HEK293 (cell line): Measurements from ENCODE around the gene CDK11A.

Experiments used
- CTCF ChIA-PET: fragments of 350-600 bp; formaldehyde crosslinking; extraction: SDS; loops from one replicate; lab custom pipeline; 2021; ENCODE audit warnings: antibody characterized with exemption; lab: Yijun Ruan, JAX
- POLR2A ChIA-PET: fragments of 300-600 bp; formaldehyde crosslinking; extraction: SDS; loops from one replicate; lab custom pipeline; 2020; ENCODE audit warnings: antibody characterized with exemption, inconsistent platforms; lab: Yijun Ruan, JAX
- H3K27ac ChIP-seq: fragments of 200-500 bp; sonication (Bioruptor generic); 2 replicates; pipeline ENCODE4 v1.5.1; 2014; ENCODE audit warnings: low read depth, low read length, control low read depth, inconsistent platforms; ENCODE audit errors: extremely low read depth
- H3K36me3 ChIP-seq, 2 experiments: fragments of 200-500 bp in 1 of 2; sonication (Bioruptor generic) in 1 of 2; 1 replicate in 1 of 2; 2 replicates in 1 of 2; pipeline ENCODE4 v1.5.1; 2014 to 2017; ENCODE audit warnings: inconsistent platforms in 2 of 2, low read length in 2 of 2; ENCODE audit not compliant: control insufficient read depth in 2 of 2, insufficient read depth in 1 of 2
- H3K4me1 ChIP-seq: fragments of 200-500 bp; sonication (Bioruptor generic); 2 replicates; pipeline ENCODE4 v1.5.1; 2014; ENCODE audit warnings: mild to moderate bottlenecking, low read length, inconsistent platforms; ENCODE audit not compliant: control insufficient read depth, insufficient read depth
- H3K4me3 ChIP-seq: 2 replicates; pipeline ENCODE4 v1.5.1; 2011; ENCODE audit warnings: low read depth, mild to moderate bottlenecking, control low read depth, low read length, moderate library complexity
- H3K9me3 ChIP-seq: fragments of 200-500 bp; sonication (Bioruptor generic); 2 replicates; pipeline ENCODE4 v1.5.1; 2014; ENCODE audit warnings: low read depth, low read length, inconsistent platforms; ENCODE audit not compliant: control insufficient read depth, insufficient read depth
- EGR2 ChIP-seq: fragments of 450-650 bp; formaldehyde crosslinking; IDR thresholded peaks from 2 replicates; pipeline ENCODE4 v1.5.1; 2016; ENCODE audit warnings: low read depth, missing biosample characterization, missing genetic modification characterization
- FEZF1 ChIP-seq: fragments of 450-650 bp; formaldehyde crosslinking; IDR thresholded peaks from 2 replicates; pipeline ENCODE4 v1.5.1; 2016; ENCODE audit warnings: missing biosample characterization, missing genetic modification characterization
- HOXC10 ChIP-seq: sonication (generic); formaldehyde crosslinking; IDR thresholded peaks from 2 replicates; pipeline ENCODE4 v1.8.1; 2023; ENCODE audit warnings: mild to moderate bottlenecking, missing genetic modification reagents
- IKZF3 ChIP-seq: fragments of 450-650 bp; IDR thresholded peaks from 2 replicates; pipeline ENCODE4 v1.5.0; 2018; ENCODE audit warnings: missing biosample characterization, mild to moderate bottlenecking, missing genetic modification characterization, moderate library complexity
- SCRT2 ChIP-seq: fragments of 450-650 bp; formaldehyde crosslinking; IDR thresholded peaks from 2 replicates; pipeline ENCODE4 v1.5.1; 2016; ENCODE audit warnings: missing biosample characterization, missing genetic modification characterization
- ZBTB1 ChIP-seq: fragments of 450-650 bp; formaldehyde crosslinking; IDR thresholded peaks from 2 replicates; pipeline ENCODE4 v1.5.1; 2016; ENCODE audit warnings: missing biosample characterization, missing genetic modification characterization
- ZFHX2 ChIP-seq: fragments of 450-650 bp; formaldehyde crosslinking; conservative IDR thresholded peaks from 2 replicates; pipeline ENCODE4 v1.5.1; 2016; ENCODE audit warnings: missing biosample characterization, missing genetic modification characterization
- ZNF112 ChIP-seq: fragments of 450-650 bp; formaldehyde crosslinking; IDR thresholded peaks from 2 replicates; pipeline ENCODE4 v1.5.0; 2017; ENCODE audit warnings: missing biosample characterization, missing genetic modification characterization
- ZNF146 ChIP-seq: fragments of 450-650 bp; formaldehyde crosslinking; IDR thresholded peaks from 2 replicates; pipeline ENCODE4 v1.5.1; 2016; ENCODE audit warnings: missing biosample characterization, missing genetic modification characterization
- ZNF175 ChIP-seq: fragments of 450-650 bp; formaldehyde crosslinking; IDR thresholded peaks from 2 replicates; pipeline ENCODE4 v1.5.1; 2016; ENCODE audit warnings: missing biosample characterization, missing genetic modification characterization
- ZNF202 ChIP-seq: fragments of 450-650 bp; formaldehyde crosslinking; IDR thresholded peaks from 2 replicates; pipeline ENCODE4 v1.5.1; 2016; ENCODE audit warnings: missing biosample characterization, missing genetic modification characterization, borderline replicate concordance
- ZNF239 ChIP-seq: fragments of 450-650 bp; formaldehyde crosslinking; IDR thresholded peaks from 2 replicates; pipeline ENCODE4 v1.5.1; 2016; ENCODE audit warnings: missing biosample characterization, missing genetic modification characterization
- ZNF274 ChIP-seq, 2 experiments: fragments of 200-500 bp in 1 of 2; fragments of 450-650 bp in 1 of 2; sonication (Bioruptor generic) in 1 of 2; formaldehyde crosslinking in 1 of 2; IDR thresholded peaks; 2 replicates each; pipeline versions ENCODE4 v1.5.1 to v1.6.1; 2014 to 2016; ENCODE audit warnings: borderline replicate concordance in 1 of 2, inconsistent platforms in 1 of 2, low read length in 1 of 2, missing biosample characterization in 1 of 2, missing genetic modification characterization in 1 of 2
- ZNF404 ChIP-seq: fragments of 450-650 bp; formaldehyde crosslinking; IDR thresholded peaks from 2 replicates; pipeline ENCODE4 v1.5.1; 2017; ENCODE audit warnings: missing biosample characterization, missing genetic modification characterization
- ZNF610 ChIP-seq: fragments of 450-650 bp; formaldehyde crosslinking; IDR thresholded peaks from 2 replicates; pipeline ENCODE4 v1.5.1; 2016; ENCODE audit warnings: missing biosample characterization, missing genetic modification characterization, borderline replicate concordance
- ZNF629 ChIP-seq: fragments of 450-650 bp; formaldehyde crosslinking; IDR thresholded peaks from 2 replicates; pipeline ENCODE4 v1.5.1; 2017; ENCODE audit warnings: missing biosample characterization, missing genetic modification characterization
- ZNF658 ChIP-seq: fragments of 450-650 bp; formaldehyde crosslinking; IDR thresholded peaks from 2 replicates; pipeline ENCODE4; 2016; ENCODE audit warnings: missing biosample characterization, missing genetic modification characterization
- ZNF660 ChIP-seq: fragments of 450-650 bp; IDR thresholded peaks from 2 replicates; pipeline ENCODE4 v1.5.1; 2018; ENCODE audit warnings: missing biosample characterization, mild to moderate bottlenecking, missing genetic modification characterization
- ZNF664 ChIP-seq: fragments of 450-650 bp; formaldehyde crosslinking; IDR thresholded peaks from 2 replicates; pipeline ENCODE4 v1.5.1; 2016; ENCODE audit warnings: missing biosample characterization, missing genetic modification characterization
- ZNF747 ChIP-seq: fragments of 450-650 bp; formaldehyde crosslinking; IDR thresholded peaks from 2 replicates; pipeline ENCODE4 v1.5.1; 2016; ENCODE audit warnings: missing biosample characterization, missing genetic modification characterization
- TF ChIP-seq, protein P1 (sequence below): fragments of 450-650 bp; formaldehyde crosslinking; IDR thresholded peaks from 2 replicates; pipeline ENCODE4 v1.5.1; 2016; ENCODE audit warnings: missing biosample characterization, missing genetic modification characterization
- TF ChIP-seq, protein P2 (sequence below): fragments of 450-650 bp; formaldehyde crosslinking; IDR thresholded peaks from 2 replicates; pipeline ENCODE4 v1.5.1; 2016; ENCODE audit warnings: missing biosample characterization, missing genetic modification characterization, low read depth
- TF ChIP-seq, protein P3 (sequence below): IDR thresholded peaks from 2 replicates; pipeline ENCODE4 v1.6.1; 2011; ENCODE audit warnings: mild to moderate bottlenecking, low read depth, low read length, borderline replicate concordance
- TF ChIP-seq, protein P4 (sequence below): fragments of 450-650 bp; formaldehyde crosslinking; IDR thresholded peaks from 2 replicates; pipeline ENCODE4 v1.5.1; 2016; ENCODE audit warnings: missing biosample characterization, missing genetic modification characterization, borderline replicate concordance

The CDK11A gene

DNA sequence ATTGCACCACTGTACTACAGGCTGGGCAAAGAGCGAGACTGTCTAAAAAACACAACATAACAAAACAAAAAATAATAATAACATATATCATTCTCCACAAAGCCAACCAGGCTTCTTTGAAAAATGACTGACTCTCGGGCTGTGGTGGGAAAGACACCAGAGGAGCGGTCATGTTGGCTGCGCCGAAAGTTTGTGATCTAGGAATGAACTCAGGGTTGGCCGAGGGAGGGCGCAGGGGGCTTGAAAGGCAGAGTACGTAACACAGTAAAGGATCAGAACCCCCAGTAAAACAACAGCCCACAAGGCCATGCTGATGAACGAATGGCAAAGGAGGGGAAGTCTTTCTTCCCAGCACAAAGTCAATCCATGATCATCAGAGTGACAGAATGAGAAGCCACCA, 36.3 kb downstream of the CDK11A start:
- no peak overlapping the region for H3K4me3 ChIP-seq
- H3K9me3 ChIP-seq, result no peaks in the 10 kb centered on the region
- no peak overlapping the region for H3K27ac ChIP-seq
- peaks cover 0 to 9% of the 10 kb centered on the region in 2 experiments; a peak in 2 of 3 replicates for H3K36me3 ChIP-seq
- CTCF ChIA-PET, result no interaction called here
- no peaks in the 10 kb centered on the region for H3K4me1 ChIP-seq
- POLR2A ChIA-PET, result no interaction called here
- no peak for TF ChIP-seq ZNF146
- TF ChIP-seq ZNF404 (tag by site-specific recombination), result no peak

DNA sequence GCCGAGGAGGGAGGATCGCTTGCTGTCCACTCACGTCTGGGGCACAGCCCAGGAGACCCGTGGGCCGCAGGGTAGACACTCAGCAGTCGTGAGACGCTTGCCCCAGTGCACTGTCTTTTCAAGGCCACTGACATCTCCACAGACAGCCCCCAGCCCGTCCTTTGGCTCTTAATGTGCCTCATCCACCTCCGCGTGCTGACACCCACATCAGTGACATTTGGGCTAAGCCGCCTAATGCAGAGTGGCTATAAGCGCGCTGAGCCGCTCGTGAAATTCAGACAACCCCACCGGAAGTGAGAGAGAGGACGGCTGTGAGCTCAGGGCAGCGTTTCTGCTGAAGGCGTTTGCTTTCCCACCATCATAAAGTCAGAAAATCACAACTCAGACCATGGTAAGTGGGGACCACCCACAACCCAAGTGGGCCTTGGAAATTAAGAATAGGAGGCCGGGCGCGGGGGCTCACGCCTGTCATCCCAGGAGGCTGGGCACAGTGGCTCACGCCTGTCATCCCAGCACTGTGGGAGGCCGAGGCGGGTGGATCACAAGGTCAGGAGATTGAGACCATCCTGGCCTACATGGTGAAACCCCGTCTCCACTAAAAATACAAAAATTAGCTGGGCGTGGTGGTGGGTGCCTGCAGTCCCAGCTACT, 40.0 kb downstream of the CDK11A start:
- H3K9me3 ChIP-seq, result no peaks in the 10 kb centered on the region
- ChIA-PET CTCF (no interaction called here), POLR2A (no interaction called here)
- TF ChIP-seq ZNF112 (tag by site-specific recombination) (no peak), EGR2 (tag by site-specific recombination) (peak; percentile 79), FEZF1 (tag by site-specific recombination) (no peak), ZFHX2 (tag by site-specific recombination) (peak; percentile 62)
- no peak overlapping the region for H3K4me3 ChIP-seq
- no peaks in the 10 kb centered on the region for H3K4me1 ChIP-seq
- H3K36me3 ChIP-seq, result peaks cover 0 to 8% of the 10 kb centered on the region in 2 experiments; a peak in 2 of 3 replicates
- peak overlapping the region; percentile 16; the same call in 1 of the 2 replicates for H3K27ac ChIP-seq

DNA sequence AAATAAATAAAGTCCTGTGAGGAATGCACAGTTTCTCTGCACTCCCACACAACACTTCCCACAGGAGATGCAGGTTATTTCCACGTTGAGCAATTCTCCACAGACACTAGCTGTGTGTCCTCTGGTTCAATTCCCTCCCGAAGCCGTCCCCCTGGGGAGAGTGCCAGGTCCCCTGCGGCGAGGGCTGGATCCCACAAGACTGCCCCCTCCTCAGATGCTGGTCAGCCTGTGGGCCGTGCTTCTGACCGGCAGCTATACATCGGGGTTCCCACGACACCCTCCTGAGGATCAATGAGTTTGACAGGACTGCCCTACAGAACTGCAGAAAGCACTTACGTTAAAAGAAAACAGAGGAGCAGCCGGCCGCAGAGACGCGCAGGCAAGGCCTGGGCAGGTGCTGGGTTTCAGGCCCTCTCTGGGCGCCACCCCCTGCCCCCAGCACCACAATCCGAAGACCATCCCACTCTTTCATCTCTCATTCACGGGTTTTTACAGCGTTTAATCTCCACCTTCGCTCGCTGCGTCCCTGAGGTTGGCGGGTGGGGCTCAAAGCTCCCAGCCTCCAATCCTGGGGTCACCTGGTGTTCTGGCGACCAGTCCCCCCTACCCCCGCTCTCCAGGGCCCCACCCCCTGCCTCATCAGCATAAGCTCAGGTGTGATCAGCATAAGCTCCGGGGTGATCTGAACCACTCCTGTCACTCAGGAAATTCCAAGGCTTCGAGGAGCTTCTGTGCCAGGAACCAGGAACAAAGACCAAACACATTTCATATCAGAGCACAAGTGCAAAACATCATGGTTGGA, 40.9 kb downstream of the CDK11A start:
- CTCF ChIA-PET, result no interaction called here
- Histone ChIP-seq H3K36me3 (peaks cover 0 to 9% of the 10 kb centered on the region in 2 experiments; a peak in 2 of 3 replicates), H3K4me3 (no peak overlapping the region), H3K27ac (no peak overlapping the region), H3K9me3 (no peaks in the 10 kb centered on the region), H3K4me1 (no peaks in the 10 kb centered on the region)
- POLR2A ChIA-PET, result no interaction called here
- TF ChIP-seq ZNF664 (tag by site-specific recombination) (no peak), IKZF3 (tag by site-specific recombination) (no peak), ZNF175 (tag by site-specific recombination) (no peak), ZNF239 (no peak), ZNF747 (no peak), ZNF658 (tag by site-specific recombination) (no peak), ZNF610 (tag by site-specific recombination) (no peak), ZBTB1 (tag by site-specific recombination) (no peak), ZNF660 (tag by site-specific recombination) (no peak), ZNF202 (tag by site-specific recombination) (no peak), ZNF274 (IDR thresholded peaks at IDR 0.05; ENCODE audit: low read length) (no peak), ZNF274 (tag by site-specific recombination; IDR thresholded peaks at IDR 0.05; ENCODE audit: borderline replicate concordance) (no peak), SCRT2 (no peak), ZNF629 (tag by site-specific recombination) (no peak), HOXC10 (CRISPR knock-in tag) (no peak)
- TF ChIP-seq, protein P1, sequence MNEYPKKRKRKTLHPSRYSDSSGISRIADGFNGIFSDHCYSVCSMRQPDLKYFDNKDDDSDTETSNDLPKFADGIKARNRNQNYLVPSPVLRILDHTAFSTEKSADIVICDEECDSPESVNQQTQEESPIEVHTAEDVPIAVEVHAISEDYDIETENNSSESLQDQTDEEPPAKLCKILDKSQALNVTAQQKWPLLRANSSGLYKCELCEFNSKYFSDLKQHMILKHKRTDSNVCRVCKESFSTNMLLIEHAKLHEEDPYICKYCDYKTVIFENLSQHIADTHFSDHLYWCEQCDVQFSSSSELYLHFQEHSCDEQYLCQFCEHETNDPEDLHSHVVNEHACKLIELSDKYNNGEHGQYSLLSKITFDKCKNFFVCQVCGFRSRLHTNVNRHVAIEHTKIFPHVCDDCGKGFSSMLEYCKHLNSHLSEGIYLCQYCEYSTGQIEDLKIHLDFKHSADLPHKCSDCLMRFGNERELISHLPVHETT (tag by site-specific recombination), result no peak
- TF ChIP-seq, protein P2, sequence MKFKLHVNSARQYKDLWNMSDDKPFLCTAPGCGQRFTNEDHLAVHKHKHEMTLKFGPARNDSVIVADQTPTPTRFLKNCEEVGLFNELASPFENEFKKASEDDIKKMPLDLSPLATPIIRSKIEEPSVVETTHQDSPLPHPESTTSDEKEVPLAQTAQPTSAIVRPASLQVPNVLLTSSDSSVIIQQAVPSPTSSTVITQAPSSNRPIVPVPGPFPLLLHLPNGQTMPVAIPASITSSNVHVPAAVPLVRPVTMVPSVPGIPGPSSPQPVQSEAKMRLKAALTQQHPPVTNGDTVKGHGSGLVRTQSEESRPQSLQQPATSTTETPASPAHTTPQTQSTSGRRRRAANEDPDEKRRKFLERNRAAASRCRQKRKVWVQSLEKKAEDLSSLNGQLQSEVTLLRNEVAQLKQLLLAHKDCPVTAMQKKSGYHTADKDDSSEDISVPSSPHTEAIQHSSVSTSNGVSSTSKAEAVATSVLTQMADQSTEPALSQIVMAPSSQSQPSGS (tag by site-specific recombination), result no peak
- TF ChIP-seq, protein P3, sequence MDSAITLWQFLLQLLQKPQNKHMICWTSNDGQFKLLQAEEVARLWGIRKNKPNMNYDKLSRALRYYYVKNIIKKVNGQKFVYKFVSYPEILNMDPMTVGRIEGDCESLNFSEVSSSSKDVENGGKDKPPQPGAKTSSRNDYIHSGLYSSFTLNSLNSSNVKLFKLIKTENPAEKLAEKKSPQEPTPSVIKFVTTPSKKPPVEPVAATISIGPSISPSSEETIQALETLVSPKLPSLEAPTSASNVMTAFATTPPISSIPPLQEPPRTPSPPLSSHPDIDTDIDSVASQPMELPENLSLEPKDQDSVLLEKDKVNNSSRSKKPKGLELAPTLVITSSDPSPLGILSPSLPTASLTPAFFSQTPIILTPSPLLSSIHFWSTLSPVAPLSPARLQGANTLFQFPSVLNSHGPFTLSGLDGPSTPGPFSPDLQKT, result no peak
- TF ChIP-seq, protein P4, sequence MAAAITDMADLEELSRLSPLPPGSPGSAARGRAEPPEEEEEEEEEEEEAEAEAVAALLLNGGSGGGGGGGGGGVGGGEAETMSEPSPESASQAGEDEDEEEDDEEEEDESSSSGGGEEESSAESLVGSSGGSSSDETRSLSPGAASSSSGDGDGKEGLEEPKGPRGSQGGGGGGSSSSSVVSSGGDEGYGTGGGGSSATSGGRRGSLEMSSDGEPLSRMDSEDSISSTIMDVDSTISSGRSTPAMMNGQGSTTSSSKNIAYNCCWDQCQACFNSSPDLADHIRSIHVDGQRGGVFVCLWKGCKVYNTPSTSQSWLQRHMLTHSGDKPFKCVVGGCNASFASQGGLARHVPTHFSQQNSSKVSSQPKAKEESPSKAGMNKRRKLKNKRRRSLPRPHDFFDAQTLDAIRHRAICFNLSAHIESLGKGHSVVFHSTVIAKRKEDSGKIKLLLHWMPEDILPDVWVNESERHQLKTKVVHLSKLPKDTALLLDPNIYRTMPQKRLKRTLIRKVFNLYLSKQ (tag by site-specific recombination), result no peak
